ENCODE measurements around the gene IRGQ. TPM values are rescaled to one million over a fixed set of nuclear protein-coding genes. Genes with fewer than 3 reads are reported as not detected.

Gene IRGQ
- polyA plus RNA-seq, 1 experiment: 5.4 TPM

DNA sequence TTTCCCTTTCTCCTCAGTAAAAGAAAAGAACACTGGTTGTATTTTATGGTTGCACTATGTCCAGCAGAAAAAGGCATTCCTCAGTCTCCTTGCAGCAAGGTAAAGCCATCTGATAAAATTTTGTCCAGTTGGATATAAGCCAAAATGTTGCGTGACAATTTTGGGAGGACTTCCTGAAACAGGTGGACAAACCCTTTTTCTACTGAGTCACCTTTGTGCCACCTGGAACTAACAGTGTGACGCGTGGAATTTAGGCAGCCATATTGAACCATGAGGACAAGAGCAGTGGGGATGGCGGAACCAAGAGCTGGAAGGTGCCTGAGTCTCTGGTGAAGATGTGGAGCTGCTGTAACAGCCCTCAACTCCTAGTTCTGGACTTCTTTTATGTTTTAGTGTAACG, 35.6 kb upstream of the IRGQ start:
- Histone ChIP-seq H3K36me3 (ENCODE audit: control insufficient read depth, insufficient read depth, low read length) (no peaks in the 10 kb centered on the region), H3K27me3 (ENCODE audit: control insufficient read depth, insufficient read depth, low read length) (no peaks in the 10 kb centered on the region; the same call in 1 of the 2 replicates), H3K4me3 (ENCODE audit: low read depth, low read length) (no peak overlapping the region)
- DNase-seq (ENCODE audit: low read depth): no peak
- TF ChIP-seq, protein P1, sequence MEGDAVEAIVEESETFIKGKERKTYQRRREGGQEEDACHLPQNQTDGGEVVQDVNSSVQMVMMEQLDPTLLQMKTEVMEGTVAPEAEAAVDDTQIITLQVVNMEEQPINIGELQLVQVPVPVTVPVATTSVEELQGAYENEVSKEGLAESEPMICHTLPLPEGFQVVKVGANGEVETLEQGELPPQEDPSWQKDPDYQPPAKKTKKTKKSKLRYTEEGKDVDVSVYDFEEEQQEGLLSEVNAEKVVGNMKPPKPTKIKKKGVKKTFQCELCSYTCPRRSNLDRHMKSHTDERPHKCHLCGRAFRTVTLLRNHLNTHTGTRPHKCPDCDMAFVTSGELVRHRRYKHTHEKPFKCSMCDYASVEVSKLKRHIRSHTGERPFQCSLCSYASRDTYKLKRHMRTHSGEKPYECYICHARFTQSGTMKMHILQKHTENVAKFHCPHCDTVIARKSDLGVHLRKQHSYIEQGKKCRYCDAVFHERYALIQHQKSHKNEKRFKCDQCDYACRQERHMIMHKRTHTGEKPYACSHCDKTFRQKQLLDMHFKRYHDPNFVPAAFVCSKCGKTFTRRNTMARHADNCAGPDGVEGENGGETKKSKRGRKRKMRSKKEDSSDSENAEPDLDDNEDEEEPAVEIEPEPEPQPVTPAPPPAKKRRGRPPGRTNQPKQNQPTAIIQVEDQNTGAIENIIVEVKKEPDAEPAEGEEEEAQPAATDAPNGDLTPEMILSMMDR (IDR thresholded peaks at IDR 0.05; ENCODE audit: insufficient read depth, low read depth, low read length): no peak
- CTCF ChIA-PET: no interaction called here
- POLR2A ChIA-PET: no interaction called here

DNA sequence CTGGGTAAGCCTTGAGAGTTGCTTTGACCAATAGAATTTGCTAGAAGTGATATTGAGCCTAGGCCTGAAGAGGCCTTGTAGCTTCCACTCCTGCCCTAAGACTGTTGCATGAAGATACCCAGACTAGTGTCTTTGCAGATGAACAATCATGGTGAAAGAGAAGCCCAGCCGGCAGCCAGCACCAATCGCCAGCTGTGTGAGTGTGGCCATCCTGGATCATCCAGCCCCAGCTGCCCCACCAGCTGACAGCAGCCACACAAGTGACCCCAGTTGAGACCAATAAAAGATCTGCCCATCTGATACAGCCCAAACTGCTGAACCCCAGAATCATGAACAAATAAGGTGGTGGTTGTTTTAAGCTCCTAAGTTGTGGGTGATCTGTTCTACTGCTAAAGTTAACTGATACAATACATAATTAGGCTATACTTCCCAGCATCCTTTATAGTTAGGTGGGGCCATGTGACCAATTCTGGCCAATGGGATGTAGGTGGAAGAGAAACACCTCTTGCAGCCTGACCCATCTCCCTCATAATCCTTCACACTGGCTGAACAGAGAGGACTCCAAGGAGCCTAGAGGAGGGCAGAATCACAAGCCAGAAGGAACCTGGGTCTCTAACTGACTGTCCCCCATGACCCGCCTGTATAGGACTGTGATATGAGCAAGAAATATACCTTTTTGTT, 32.9 kb upstream of the IRGQ start:
- TF ChIP-seq, protein P1 (IDR thresholded peaks at IDR 0.05; ENCODE audit: insufficient read depth, low read depth, low read length): no peak
- POLR2A ChIA-PET: interaction anchor here (0.5 kb wide), 1 partner anchor 8 kb away, joined by 3 read pairs; no protein-coding TSS in a partner anchor
- Histone ChIP-seq H3K4me3 (ENCODE audit: low read depth, low read length) (no peak overlapping the region), H3K27me3 (ENCODE audit: control insufficient read depth, insufficient read depth, low read length) (no peaks in the 10 kb centered on the region; the same call in 1 of the 2 replicates), H3K36me3 (ENCODE audit: control insufficient read depth, insufficient read depth, low read length) (no peaks in the 10 kb centered on the region)
- DNase-seq (ENCODE audit: low read depth): no peak
- CTCF ChIA-PET: interaction anchor here (1.4 kb wide), 1 partner anchor 23 kb away, joined by 4 read pairs; no protein-coding TSS in a partner anchor

DNA sequence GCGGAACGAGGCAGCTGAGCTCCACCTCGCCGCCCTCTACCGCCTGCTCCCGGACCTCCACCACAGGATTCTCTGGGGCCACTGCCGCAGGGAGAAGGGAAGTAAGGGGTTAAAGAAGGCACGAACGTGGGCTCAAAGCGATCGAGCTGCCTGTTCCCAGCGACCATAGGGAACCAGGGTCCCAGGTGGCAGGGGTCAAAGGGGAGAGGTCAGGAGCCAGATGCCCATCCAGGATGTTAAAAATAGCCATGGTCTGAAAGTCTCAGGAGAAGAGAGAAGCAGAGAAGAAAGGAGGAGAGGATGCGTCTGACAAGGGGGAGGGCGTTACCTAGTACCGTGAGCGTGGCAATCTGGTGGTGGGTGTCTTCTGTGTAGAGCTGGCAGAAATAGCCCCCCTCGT, 30.9 kb upstream of the IRGQ start:
- DNase-seq (ENCODE audit: low read depth): no peak
- CTCF ChIA-PET: no interaction called here
- POLR2A ChIA-PET: no interaction called here
- TF ChIP-seq, protein P1 (IDR thresholded peaks at IDR 0.05; ENCODE audit: insufficient read depth, low read depth, low read length): no peak
- no peaks in the 10 kb centered on the region for H3K36me3 ChIP-seq (ENCODE audit: control insufficient read depth, insufficient read depth, low read length)
- H3K27me3 ChIP-seq (ENCODE audit: control insufficient read depth, insufficient read depth, low read length): no peaks in the 10 kb centered on the region; the same call in 1 of the 2 replicates
- no peak overlapping the region for H3K4me3 ChIP-seq (ENCODE audit: low read depth, low read length)

- DNase-seq (ENCODE audit: low read depth): no peak
- ChIA-PET CTCF (no interaction called here), POLR2A (no interaction called here)
- no peaks in the 10 kb centered on the region for H3K36me3 ChIP-seq (ENCODE audit: control insufficient read depth, insufficient read depth, low read length)
- TF ChIP-seq, protein P1 (IDR thresholded peaks at IDR 0.05; ENCODE audit: insufficient read depth, low read depth, low read length): no peak
- no peaks in the 10 kb centered on the region; the same call in 1 of the 2 replicates for H3K27me3 ChIP-seq (ENCODE audit: control insufficient read depth, insufficient read depth, low read length)
- H3K4me3 ChIP-seq (ENCODE audit: low read depth, low read length): no peak overlapping the region
These were observed 30.1 kb upstream of the IRGQ start for GRCh38 chr19:43625918-43626579.

- no peaks in the 10 kb centered on the region for H3K36me3 ChIP-seq (ENCODE audit: control insufficient read depth, insufficient read depth, low read length)
- no peaks in the 10 kb centered on the region; the same call in 1 of the 2 replicates for H3K27me3 ChIP-seq (ENCODE audit: control insufficient read depth, insufficient read depth, low read length)
- no peak for DNase-seq (ENCODE audit: low read depth)
- TF ChIP-seq, protein P1 (IDR thresholded peaks at IDR 0.05; ENCODE audit: insufficient read depth, low read depth, low read length): no peak
- no peak overlapping the region for H3K4me3 ChIP-seq (ENCODE audit: low read depth, low read length)
- ChIA-PET CTCF (no interaction called here), POLR2A (no interaction called here)
These were observed 29.0 kb upstream of the IRGQ start for GRCh38 chr19:43624933-43625332.
